KMS-11 (cell line): Measurements from ENCODE around the gene STX16.

ENCODE experiments used
- H2AFZ ChIP-seq: fragments of 200-600 bp; sonication (generic); 2 replicates; pipeline ENCODE4 v1.6.1; 2016; ENCODE audit warnings: antibody characterized with exemption, mixed run types, low read depth
- H3K27ac ChIP-seq: fragments of 200-600 bp; sonication (generic); 2 replicates; pipeline ENCODE4 v1.6.1; 2016; ENCODE audit warnings: mild to moderate bottlenecking, mixed run types
- H3K27me3 ChIP-seq: fragments of 200-600 bp; sonication (generic); 2 replicates; pipeline ENCODE4 v1.6.1; 2017; ENCODE audit warnings: mild to moderate bottlenecking, low read depth, mixed run types, moderate library complexity; ENCODE audit not compliant: insufficient read depth
- H3K36me3 ChIP-seq: fragments of 200-600 bp; sonication (generic); 2 replicates; pipeline ENCODE4 v1.6.1; 2017; ENCODE audit warnings: mild to moderate bottlenecking, mixed run types; ENCODE audit not compliant: insufficient read depth
- H3K4me1 ChIP-seq: fragments of 200-600 bp; sonication (generic); 2 replicates; pipeline ENCODE4 v1.6.1; 2016; ENCODE audit warnings: mild to moderate bottlenecking, low read depth, mixed run types; ENCODE audit not compliant: poor library complexity, severe bottlenecking
- H3K4me2 ChIP-seq: fragments of 200-600 bp; sonication (generic); 2 replicates; pipeline ENCODE4 v1.7.0; 2016; ENCODE audit warnings: mild to moderate bottlenecking, mixed run types
- H3K4me3 ChIP-seq: fragments of 200-600 bp; sonication (generic); IDR thresholded peaks from 2 replicates; pipeline ENCODE4 v1.6.1; 2017; ENCODE audit warnings: low read depth, low read length, mixed read lengths; ENCODE audit not compliant: insufficient read depth
- H3K79me2 ChIP-seq: fragments of 200-600 bp; sonication (generic); 2 replicates; pipeline ENCODE4 v1.6.1; 2016; ENCODE audit warnings: low read depth, mixed run types; ENCODE audit not compliant: insufficient read depth
- H3K9ac ChIP-seq: fragments of 200-600 bp; sonication (generic); 2 replicates; pipeline ENCODE4 v1.6.1; 2016; ENCODE audit warnings: mild to moderate bottlenecking, mixed run types
- H4K20me1 ChIP-seq: fragments of 200-600 bp; sonication (generic); 2 replicates; pipeline ENCODE4 v1.6.1; 2016; ENCODE audit warnings: mild to moderate bottlenecking, mixed run types; ENCODE audit not compliant: insufficient read depth
- TF ChIP-seq, protein P1 (sequence below): fragments of 200-600 bp; sonication (generic); conservative IDR thresholded peaks from 2 replicates; pipeline ENCODE4 v1.6.1; 2017; ENCODE audit warnings: low read depth, mild to moderate bottlenecking, antibody characterized with exemption, low read length, moderate library complexity, mixed read lengths

The STX16 gene

DNA sequence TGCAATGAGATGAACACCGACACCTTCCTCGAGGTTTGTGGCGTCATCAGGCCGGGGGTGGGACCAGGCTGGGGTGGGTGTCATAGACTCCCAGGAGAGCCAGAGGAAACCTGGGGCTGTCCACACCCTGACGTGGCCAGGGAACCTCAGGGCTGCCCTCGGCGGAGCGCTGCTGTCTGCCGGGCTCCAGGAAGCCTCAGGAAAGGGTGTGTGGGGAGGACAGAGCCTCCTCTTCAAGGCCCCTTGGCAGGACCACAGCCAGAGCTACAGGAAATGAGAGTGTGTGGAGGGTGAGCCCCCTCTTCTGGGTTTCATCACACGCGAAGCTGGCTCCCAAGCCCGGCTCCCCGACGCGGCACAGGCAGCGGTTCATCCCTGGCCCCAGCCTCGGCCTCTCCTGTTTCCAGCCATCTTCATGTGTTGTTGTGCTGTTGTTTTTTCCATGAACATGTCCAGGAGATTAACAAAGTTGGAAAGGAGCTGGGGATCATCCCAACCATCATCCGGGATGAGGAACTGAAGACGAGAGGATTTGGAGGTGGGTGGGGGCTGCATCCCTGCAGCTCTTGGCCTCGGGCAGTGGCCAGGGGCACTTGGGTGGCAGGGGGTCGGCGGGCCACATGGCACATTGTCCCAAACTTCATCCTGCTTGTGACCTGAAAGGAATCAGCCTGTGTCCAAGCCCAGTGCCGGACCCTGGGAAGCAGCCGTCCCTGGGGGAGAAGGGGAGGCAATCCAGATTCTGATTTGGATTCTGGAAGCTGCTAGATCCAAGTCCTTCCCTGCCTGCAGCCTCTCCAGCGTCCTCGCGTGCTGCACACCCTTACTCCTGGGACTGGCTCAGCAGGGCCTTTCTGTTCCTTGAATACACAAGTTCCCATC lies 47.9 kb downstream of the STX16 start:
- Histone ChIP-seq H3K36me3 (no peaks in the 10 kb centered on the region), H3K27ac (no peak overlapping the region), H4K20me1 (no peaks in the 10 kb centered on the region), H3K4me2 (no peak overlapping the region), H3K4me3 (no peak overlapping the region), H2AFZ (no peak overlapping the region), H3K79me2 (no peaks in the 10 kb centered on the region), H3K4me1 (no peaks in the 10 kb centered on the region), H3K9ac (no peak overlapping the region), H3K27me3 (no peaks in the 10 kb centered on the region)
- TF ChIP-seq, protein P1, sequence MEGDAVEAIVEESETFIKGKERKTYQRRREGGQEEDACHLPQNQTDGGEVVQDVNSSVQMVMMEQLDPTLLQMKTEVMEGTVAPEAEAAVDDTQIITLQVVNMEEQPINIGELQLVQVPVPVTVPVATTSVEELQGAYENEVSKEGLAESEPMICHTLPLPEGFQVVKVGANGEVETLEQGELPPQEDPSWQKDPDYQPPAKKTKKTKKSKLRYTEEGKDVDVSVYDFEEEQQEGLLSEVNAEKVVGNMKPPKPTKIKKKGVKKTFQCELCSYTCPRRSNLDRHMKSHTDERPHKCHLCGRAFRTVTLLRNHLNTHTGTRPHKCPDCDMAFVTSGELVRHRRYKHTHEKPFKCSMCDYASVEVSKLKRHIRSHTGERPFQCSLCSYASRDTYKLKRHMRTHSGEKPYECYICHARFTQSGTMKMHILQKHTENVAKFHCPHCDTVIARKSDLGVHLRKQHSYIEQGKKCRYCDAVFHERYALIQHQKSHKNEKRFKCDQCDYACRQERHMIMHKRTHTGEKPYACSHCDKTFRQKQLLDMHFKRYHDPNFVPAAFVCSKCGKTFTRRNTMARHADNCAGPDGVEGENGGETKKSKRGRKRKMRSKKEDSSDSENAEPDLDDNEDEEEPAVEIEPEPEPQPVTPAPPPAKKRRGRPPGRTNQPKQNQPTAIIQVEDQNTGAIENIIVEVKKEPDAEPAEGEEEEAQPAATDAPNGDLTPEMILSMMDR: no peak

DNA sequence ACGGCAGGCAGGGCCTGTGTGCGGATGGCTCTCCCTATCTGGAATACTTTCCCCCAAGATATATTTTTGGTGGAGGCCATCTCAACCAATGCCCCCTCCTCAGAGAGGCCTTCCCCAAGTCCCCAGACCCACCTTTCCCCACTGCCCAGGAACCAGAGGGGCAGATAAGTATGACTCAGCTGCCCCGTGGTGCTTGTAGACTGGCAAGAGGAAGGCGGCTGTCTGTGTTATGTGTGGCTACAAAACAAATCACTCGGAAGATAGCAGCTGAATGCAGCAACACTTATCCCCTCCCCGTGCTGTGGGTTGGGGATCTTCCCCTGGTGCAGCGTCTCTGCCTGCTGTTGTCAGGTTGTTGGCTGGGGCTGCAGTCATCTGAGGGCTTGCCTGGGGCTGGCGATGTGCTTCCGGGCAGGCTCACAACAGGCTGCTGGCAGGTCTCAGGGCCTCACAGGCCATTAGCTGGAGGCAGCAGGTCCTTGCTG lies 48.6 kb downstream of the STX16 start:
- Histone ChIP-seq H3K4me1 (no peaks in the 10 kb centered on the region), H3K27me3 (no peaks in the 10 kb centered on the region), H3K79me2 (no peaks in the 10 kb centered on the region), H3K9ac (no peak overlapping the region), H3K4me3 (no peak overlapping the region), H2AFZ (no peak overlapping the region), H3K4me2 (no peak overlapping the region), H3K36me3 (no peaks in the 10 kb centered on the region), H4K20me1 (no peaks in the 10 kb centered on the region), H3K27ac (no peak overlapping the region)
- TF ChIP-seq, protein P1: no peak

DNA sequence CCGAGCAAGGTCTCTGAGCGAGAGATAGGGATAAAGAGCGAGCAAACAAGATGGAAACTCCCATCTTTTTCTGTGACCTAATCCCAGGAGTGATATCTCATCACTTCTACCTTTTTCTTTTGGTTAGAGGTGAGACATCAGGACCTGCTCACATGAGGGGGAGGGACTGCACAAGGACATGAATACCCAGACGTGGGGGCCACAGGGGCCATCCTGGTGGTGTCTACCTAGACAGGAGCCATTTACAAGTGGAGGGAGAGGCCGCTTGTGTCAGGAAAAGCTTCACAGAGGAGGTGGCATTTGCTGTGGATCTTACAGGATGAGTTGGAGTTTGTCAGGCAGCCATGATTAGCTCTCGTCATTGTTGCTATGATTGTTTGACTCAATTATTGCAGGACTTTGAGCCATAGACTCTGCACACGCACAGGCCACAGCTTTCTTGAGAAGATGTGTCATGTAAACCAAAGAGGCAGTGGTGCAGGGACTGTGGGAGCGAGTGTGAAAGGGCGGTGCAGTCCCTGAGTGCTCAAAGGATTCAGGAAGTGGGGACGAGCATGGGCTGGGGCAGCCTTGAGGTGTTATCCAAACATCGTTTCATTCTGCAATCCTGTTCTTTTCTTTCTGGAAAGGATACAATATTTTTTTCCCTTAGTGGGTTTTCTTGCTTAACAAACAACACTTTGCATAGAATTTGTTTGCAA lies 49.2 kb downstream of the STX16 start:
- H3K36me3 ChIP-seq: no peaks in the 10 kb centered on the region

DNA sequence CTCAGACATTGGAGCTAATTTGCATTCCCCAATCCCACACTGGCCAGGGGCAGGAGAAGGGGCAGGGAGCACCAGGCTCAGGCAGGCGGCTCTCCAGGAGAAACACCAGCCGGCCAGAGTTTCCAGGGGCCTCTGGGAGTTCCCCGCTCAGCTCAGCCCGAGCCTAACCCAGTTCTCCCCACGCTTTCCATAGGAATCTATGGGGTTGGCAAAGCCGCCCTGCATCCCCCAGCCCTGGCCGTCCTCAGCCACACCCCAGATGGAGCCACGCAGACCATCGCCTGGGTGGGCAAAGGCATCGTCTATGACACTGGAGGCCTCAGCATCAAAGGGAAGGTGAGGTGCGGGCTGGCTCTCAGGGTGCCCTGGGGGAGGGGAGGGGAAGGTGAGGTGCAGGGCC lies 49.7 kb downstream of the STX16 start:
- H2AFZ ChIP-seq: no peak overlapping the region
- no peaks in the 10 kb centered on the region for H3K79me2 ChIP-seq
- TF ChIP-seq, protein P1: no peak
- no peaks in the 10 kb centered on the region for H3K4me1 ChIP-seq
- no peak overlapping the region for H3K4me3 ChIP-seq
- H3K27me3 ChIP-seq: no peaks in the 10 kb centered on the region
- no peak overlapping the region for H3K4me2 ChIP-seq
- no peak overlapping the region for H3K27ac ChIP-seq
- no peak overlapping the region for H3K9ac ChIP-seq
- H4K20me1 ChIP-seq: no peaks in the 10 kb centered on the region
- H3K36me3 ChIP-seq: no peaks in the 10 kb centered on the region

More for the DNA sequence above, 49.2 kb downstream of the STX16 start:
- H4K20me1 ChIP-seq: no peaks in the 10 kb centered on the region
- no peak overlapping the region for H2AFZ ChIP-seq
- H3K79me2 ChIP-seq: no peaks in the 10 kb centered on the region
- no peak overlapping the region for H3K9ac ChIP-seq
- no peak overlapping the region for H3K27ac ChIP-seq
- no peak overlapping the region for H3K4me3 ChIP-seq
- TF ChIP-seq, protein P1: no peak
- H3K27me3 ChIP-seq: no peaks in the 10 kb centered on the region
- no peaks in the 10 kb centered on the region for H3K4me1 ChIP-seq
- no peak overlapping the region for H3K4me2 ChIP-seq
